Measurements from ENCODE around the gene CCDC192. TPM values are rescaled to one million over a fixed set of nuclear protein-coding genes. Genes with fewer than 3 reads are reported as not detected.
"Not testable (repeated sequence)": the region's sequence is repeated elsewhere in the genome, so short reads cannot be mapped to it uniquely, and the experiment has no call there.

The CCDC192 gene
- total and polyA plus RNA-seq, 8 donors, result 0.81 to 1.6 (median 1.2) TPM; not detected in 2

DNA sequence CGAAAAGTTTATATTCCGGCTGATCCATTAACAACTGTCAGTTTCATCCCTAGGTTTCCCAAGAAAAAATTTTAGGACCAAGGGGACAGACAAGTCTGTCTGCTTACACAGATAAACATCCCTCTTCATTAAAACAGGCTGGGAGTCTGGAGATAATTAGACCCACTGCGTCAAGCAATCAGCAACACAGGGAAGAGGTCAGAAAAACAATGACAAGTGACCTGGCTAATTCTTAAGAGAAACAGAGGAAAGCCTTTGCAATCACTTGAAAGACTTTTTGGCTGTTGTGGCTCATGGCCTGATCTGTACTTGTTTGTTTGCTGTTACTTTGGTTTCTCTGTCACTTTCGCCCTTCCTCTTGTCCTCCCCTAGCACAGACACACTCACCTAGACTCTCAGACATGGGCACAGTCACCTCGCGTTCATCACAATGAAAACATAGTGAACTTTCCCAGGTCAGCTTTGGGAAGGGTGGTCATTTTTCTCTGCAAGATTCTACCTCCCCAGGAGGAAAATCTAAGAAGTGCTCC lies 2.9 kb upstream of the CCDC192 start:
- Histone ChIP-seq H3K4me1 (peaks cover 6% of the 10 kb centered on the region in 2 donors), H3K27me3 (no peaks in the 10 kb centered on the region), H3K36me3 (no peaks in the 10 kb centered on the region), H3K27ac (no peak overlapping the region), H3K9me3 (no peaks in the 10 kb centered on the region), H3K4me3 (no peak overlapping the region)
- DNase-seq, result no peak
- intact Hi-C loops (cut with DNase I), result no loop called here
- TF ChIP-seq CTCF (IDR thresholded peaks at IDR 0.05), result no peak
- no peak for ATAC-seq

DNA sequence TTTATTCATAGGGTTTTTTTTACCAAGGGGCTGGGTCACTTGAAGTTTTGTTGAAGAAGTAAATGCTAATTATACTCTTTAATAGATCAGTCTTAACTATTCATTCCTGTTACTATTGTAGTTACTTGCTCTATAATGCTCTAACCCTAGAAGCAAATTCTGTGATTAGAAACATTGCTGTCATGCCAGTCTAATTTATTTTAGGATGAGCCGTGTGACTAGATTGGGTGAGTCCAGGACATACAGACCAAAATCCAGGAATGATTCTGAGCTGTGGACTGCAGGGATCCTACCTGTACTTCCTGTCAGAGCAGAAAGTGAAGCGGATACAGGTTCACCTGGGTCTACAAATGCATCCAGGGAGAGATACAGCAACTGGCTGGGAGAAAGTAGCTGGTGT lies 757 bp upstream of the CCDC192 start:
- Histone ChIP-seq H3K36me3 (no peaks in the 10 kb centered on the region), H3K4me1 (peaks cover 10 to 12% of the 10 kb centered on the region in 2 donors), H3K4me3 (no peak overlapping the region), H3K9me3 (no peaks in the 10 kb centered on the region), H3K27me3 (no peaks in the 10 kb centered on the region), H3K27ac (no peak overlapping the region)
- DNase-seq, result no peak
- no peak for TF ChIP-seq CTCF (IDR thresholded peaks at IDR 0.05)
- intact Hi-C loops (cut with DNase I), result no loop called here
- ATAC-seq, result no peak

- ATAC-seq, result peak; percentile 80
- no peak for TF ChIP-seq CTCF (IDR thresholded peaks at IDR 0.05)
- Histone ChIP-seq H3K36me3 (no peaks in the 10 kb centered on the region), H3K27me3 (no peaks in the 10 kb centered on the region), H3K27ac (peak overlapping the region; percentile 8 to 53), H3K4me3 (no peak overlapping the region), H3K4me1 (peaks cover 10 to 12% of the 10 kb centered on the region in 2 donors), H3K9me3 (no peaks in the 10 kb centered on the region)
- intact Hi-C loops (cut with DNase I), result no loop called here
- peak in 1 of 4 donors; percentile 30 for DNase-seq
Observed at GRCh38 chr5:127705120-127705892, 2.1 kb downstream of the CCDC192 start.

GRCh38 chr5:127706691-127707090 lies 3.5 kb downstream of the CCDC192 start:
- peaks cover 10 to 12% of the 10 kb centered on the region in 2 donors for H3K4me1 ChIP-seq
- no peak overlapping the region for H3K27ac ChIP-seq
- no peak for TF ChIP-seq CTCF (IDR thresholded peaks at IDR 0.05)
- H3K9me3 ChIP-seq, result no peaks in the 10 kb centered on the region
- intact Hi-C loops (cut with DNase I), result no loop called here
- H3K36me3 ChIP-seq, result no peaks in the 10 kb centered on the region
- H3K27me3 ChIP-seq, result no peaks in the 10 kb centered on the region
- ATAC-seq (peak; percentile 24), DNase-seq (no peak)
- no peak overlapping the region for H3K4me3 ChIP-seq

- TF ChIP-seq CTCF (IDR thresholded peaks at IDR 0.05), result no peak
- peaks cover 10 to 12% of the 10 kb centered on the region in 2 donors for H3K4me1 ChIP-seq
- H3K27ac ChIP-seq, result no peak overlapping the region
- no peaks in the 10 kb centered on the region for H3K36me3 ChIP-seq
- H3K4me3 ChIP-seq, result no peak overlapping the region
- no peaks in the 10 kb centered on the region for H3K9me3 ChIP-seq
- peak; percentile 14 for ATAC-seq
- H3K27me3 ChIP-seq, result no peaks in the 10 kb centered on the region
- intact Hi-C loops (cut with DNase I), result no loop called here
- DNase-seq, result no peak
Observed at GRCh38 chr5:127707209-127707608, 4.0 kb downstream of the CCDC192 start.

DNA sequence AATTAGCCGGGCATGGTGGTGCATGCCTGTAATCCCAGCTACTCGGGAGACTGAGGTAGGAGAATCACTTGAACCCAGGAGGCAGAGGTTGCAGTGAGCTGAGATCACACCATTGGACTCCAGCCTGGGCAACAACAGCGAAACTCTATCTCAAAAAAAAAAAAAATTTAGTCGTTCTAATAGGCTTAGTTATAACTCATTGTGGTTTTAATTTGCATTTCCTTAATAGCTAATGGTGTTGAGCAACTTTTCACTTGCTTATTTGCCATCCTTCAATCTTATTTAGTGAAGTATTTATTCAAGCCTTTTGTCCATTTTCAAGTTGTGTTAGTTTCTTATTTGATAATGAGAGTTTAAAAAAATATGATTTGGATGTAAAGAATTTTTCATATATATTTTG lies 9.9 kb downstream of the CCDC192 start:
- intact Hi-C loops (cut with DNase I); DNase-seq; H3K4me3 ChIP-seq; H3K9me3 ChIP-seq; H3K27ac ChIP-seq; H3K4me1 ChIP-seq; H3K36me3 ChIP-seq; H3K27me3 ChIP-seq: not testable (repeated sequence)
- peak; percentile 46 for ATAC-seq

Data from left lung (tissue), 10 donors.